Measurements from ENCODE around the gene MEMO1.

DNA sequence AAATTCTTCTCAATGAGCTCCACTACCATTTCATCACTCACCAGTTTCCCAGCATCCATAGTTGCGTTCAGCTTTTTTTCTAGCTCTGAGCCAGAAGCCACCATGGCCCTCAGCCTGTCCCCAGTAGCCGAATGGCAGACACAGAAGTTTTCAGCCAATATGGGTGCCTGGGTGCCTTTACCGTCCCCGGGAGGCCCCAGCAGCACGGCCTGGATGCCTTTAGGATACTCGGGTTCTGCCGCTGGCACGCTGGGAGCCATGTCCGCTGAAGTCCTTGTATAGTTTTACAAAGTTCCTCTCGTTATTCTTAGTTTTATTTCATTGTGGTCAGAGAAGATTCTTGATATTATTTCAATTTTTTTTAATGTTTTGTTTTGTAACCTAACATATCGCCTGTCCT is 187.2 kb downstream of the MEMO1 start:
- TF ChIP-seq, protein P1, sequence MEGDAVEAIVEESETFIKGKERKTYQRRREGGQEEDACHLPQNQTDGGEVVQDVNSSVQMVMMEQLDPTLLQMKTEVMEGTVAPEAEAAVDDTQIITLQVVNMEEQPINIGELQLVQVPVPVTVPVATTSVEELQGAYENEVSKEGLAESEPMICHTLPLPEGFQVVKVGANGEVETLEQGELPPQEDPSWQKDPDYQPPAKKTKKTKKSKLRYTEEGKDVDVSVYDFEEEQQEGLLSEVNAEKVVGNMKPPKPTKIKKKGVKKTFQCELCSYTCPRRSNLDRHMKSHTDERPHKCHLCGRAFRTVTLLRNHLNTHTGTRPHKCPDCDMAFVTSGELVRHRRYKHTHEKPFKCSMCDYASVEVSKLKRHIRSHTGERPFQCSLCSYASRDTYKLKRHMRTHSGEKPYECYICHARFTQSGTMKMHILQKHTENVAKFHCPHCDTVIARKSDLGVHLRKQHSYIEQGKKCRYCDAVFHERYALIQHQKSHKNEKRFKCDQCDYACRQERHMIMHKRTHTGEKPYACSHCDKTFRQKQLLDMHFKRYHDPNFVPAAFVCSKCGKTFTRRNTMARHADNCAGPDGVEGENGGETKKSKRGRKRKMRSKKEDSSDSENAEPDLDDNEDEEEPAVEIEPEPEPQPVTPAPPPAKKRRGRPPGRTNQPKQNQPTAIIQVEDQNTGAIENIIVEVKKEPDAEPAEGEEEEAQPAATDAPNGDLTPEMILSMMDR (IDR thresholded peaks at IDR 0.05), result no peak
- no peak for TF ChIP-seq EP300 (IDR thresholded peaks at IDR 0.05)
